OCI-LY1 (cell line): ENCODE data around the gene DUOXA1.

Experiments used
- H2AFZ ChIP-seq: fragments of 200-600 bp; sonication (generic), shearing (Covaris generic); 2 replicates; pipeline ENCODE4 v1.6.0; 2014; ENCODE audit warnings: antibody characterized with exemption, mild to moderate bottlenecking, low read length
- H3F3A ChIP-seq: fragments of 200-600 bp; sonication (generic), shearing (Covaris generic); 2 replicates; pipeline ENCODE4 v1.6.0; 2014; ENCODE audit warnings: mild to moderate bottlenecking, antibody characterized with exemption, low read length, moderate library complexity; ENCODE audit not compliant: insufficient read depth
- H3K27ac ChIP-seq: fragments of 200-600 bp; sonication (generic); 2 replicates; pipeline ENCODE4 v1.5.1; 2014; ENCODE audit warnings: low read length, mixed run types, mild to moderate bottlenecking, low read depth; ENCODE audit not compliant: poor library complexity, severe bottlenecking
- H3K27me3 ChIP-seq: fragments of 200-600 bp; sonication (generic); 2 replicates; pipeline ENCODE4 v1.6.0; 2014; ENCODE audit warnings: antibody characterized with exemption, mild to moderate bottlenecking, low read length, moderate library complexity; ENCODE audit not compliant: insufficient read depth
- H3K36me3 ChIP-seq: fragments of 200-600 bp; sonication (generic); 2 replicates; pipeline ENCODE4 v1.6.1; 2014; ENCODE audit warnings: mild to moderate bottlenecking, antibody characterized with exemption, low read length, moderate library complexity, mixed read lengths; ENCODE audit not compliant: insufficient read depth
- H3K4me1 ChIP-seq: fragments of 200-600 bp; sonication (generic); 2 replicates; pipeline ENCODE4 v1.5.1; 2014; ENCODE audit warnings: mild to moderate bottlenecking, low read length, moderate library complexity; ENCODE audit not compliant: insufficient read depth, severe bottlenecking
- H3K4me2 ChIP-seq: fragments of 200-600 bp; sonication (generic), shearing (Covaris generic); 2 replicates; pipeline ENCODE4 v1.6.1; 2014; ENCODE audit warnings: low read length
- H3K4me3 ChIP-seq: fragments of 200-600 bp; sonication (generic); 2 replicates; pipeline ENCODE4 v1.5.1; 2014; ENCODE audit warnings: low read length, low read depth, mild to moderate bottlenecking, mixed read lengths; ENCODE audit not compliant: poor library complexity, severe bottlenecking
- H3K79me2 ChIP-seq: fragments of 200-600 bp; shearing (Covaris generic); 2 replicates; pipeline ENCODE4 v1.6.1; 2016; ENCODE audit warnings: mixed run types, low read length, mixed read lengths; ENCODE audit not compliant: insufficient read depth
- H3K9ac ChIP-seq: fragments of 200-600 bp; sonication (generic), shearing (Covaris generic); 2 replicates; pipeline ENCODE4 v1.6.1; 2014; ENCODE audit warnings: mild to moderate bottlenecking, low read length, mixed read lengths
- H3K9me2 ChIP-seq: fragments of 200-600 bp; sonication (generic), shearing (Covaris generic); 2 replicates; pipeline ENCODE4 v1.6.1; 2014; ENCODE audit warnings: low read depth, mild to moderate bottlenecking, low read length, mixed read lengths
- H3K9me3 ChIP-seq: fragments of 200-600 bp; shearing (Covaris generic); 2 replicates; pipeline ENCODE4 v1.6.1; 2014; ENCODE audit warnings: low read length, mixed read lengths
- H4K20me1 ChIP-seq: fragments of 200-600 bp; sonication (generic), shearing (Covaris generic); 2 replicates; pipeline ENCODE4 v1.6.0; 2016; ENCODE audit warnings: mild to moderate bottlenecking, low read length; ENCODE audit not compliant: insufficient read depth
- EZH2 ChIP-seq: fragments of 200-600 bp; sonication (generic), shearing (Covaris generic); IDR thresholded peaks from 2 replicates; pipeline ENCODE4 v1.8.0; 2017; ENCODE audit warnings: borderline replicate concordance, mixed run types, mild to moderate bottlenecking, antibody characterized with exemption, low read length, moderate library complexity, mixed read lengths
- TF ChIP-seq, protein P1 (sequence below): fragments of 200-600 bp; sonication (generic), shearing (Covaris generic); IDR thresholded peaks from 2 replicates; pipeline ENCODE4 v1.5.1; 2017; ENCODE audit warnings: mild to moderate bottlenecking, antibody characterized with exemption, low read length, moderate library complexity, mixed read lengths

DUOXA1 gene

GRCh38 chr15:45129651-45130129 is at the start of gene DUOXA1, which contains the start of gene DUOX1:
TSS of gene DUOXA1 (minus strand) at chr15:45129879. CDS start at chr15:45123014, 6,865 bp downstream.
TSS of gene DUOX1 (plus strand) at chr15:45129994. CDS start at chr15:45131967, 1,973 bp downstream.
- H3K9me3 ChIP-seq, result no peaks in the 10 kb centered on the region
- no peaks in the 10 kb centered on the region for H3K36me3 ChIP-seq
- no peaks in the 10 kb centered on the region for H4K20me1 ChIP-seq
- no peak for TF ChIP-seq EZH2
- TF ChIP-seq, protein P1, sequence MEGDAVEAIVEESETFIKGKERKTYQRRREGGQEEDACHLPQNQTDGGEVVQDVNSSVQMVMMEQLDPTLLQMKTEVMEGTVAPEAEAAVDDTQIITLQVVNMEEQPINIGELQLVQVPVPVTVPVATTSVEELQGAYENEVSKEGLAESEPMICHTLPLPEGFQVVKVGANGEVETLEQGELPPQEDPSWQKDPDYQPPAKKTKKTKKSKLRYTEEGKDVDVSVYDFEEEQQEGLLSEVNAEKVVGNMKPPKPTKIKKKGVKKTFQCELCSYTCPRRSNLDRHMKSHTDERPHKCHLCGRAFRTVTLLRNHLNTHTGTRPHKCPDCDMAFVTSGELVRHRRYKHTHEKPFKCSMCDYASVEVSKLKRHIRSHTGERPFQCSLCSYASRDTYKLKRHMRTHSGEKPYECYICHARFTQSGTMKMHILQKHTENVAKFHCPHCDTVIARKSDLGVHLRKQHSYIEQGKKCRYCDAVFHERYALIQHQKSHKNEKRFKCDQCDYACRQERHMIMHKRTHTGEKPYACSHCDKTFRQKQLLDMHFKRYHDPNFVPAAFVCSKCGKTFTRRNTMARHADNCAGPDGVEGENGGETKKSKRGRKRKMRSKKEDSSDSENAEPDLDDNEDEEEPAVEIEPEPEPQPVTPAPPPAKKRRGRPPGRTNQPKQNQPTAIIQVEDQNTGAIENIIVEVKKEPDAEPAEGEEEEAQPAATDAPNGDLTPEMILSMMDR, result no peak
- H3K4me2 ChIP-seq, result no peak within 1 kb of the TSS
- H3K27me3 ChIP-seq, result peaks cover 2% of the 10 kb centered on the region; the same call in 1 of the 2 replicates
- H3K4me1 ChIP-seq, result no peaks in the 10 kb centered on the region
- no peak within 1 kb of the TSS for H3K27ac ChIP-seq
- H3K4me3 ChIP-seq, result no peak within 1 kb of the TSS
- H3K79me2 ChIP-seq, result no peaks in the 10 kb centered on the region
- no peaks in the 10 kb centered on the region for H3F3A ChIP-seq
- no peak within 1 kb of the TSS for H3K9ac ChIP-seq
- no peak within 1 kb of the TSS for H2AFZ ChIP-seq
- H3K9me2 ChIP-seq, result no peaks in the 10 kb centered on the region

GRCh38 chr15:45177285-45177684 is 47.6 kb upstream of the DUOXA1 start:
- no peaks in the 10 kb centered on the region for H3K4me1 ChIP-seq
- no peaks in the 10 kb centered on the region for H3K79me2 ChIP-seq
- no peak overlapping the region for H3K27ac ChIP-seq

DNA sequence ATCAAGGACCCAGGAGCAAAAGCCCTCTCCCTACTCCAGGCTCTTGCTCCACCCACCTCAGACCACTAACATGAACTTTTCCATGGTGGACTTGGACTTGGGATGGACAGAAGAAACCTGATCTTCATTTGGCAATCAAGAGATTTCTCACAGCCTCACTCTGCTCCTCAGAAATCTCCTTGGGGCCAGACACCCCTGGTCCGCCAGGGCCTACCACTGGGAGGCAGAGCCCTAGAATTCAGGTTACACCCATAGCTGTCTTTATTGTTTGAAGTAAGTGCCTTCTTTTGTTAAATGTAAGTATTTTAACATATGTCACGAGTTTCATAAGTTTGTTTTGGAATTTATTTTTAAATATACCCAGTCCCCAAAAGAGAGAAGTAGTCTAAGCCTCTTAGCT is 44.9 kb upstream of the DUOXA1 start:
- Histone ChIP-seq H3K4me1 (no peaks in the 10 kb centered on the region), H3K27me3 (0 out of 2 replicates have a peak, but pooled peaks cover 4% of the 10 kb centered on the region), H3K4me3 (no peak overlapping the region), H3K36me3 (no peaks in the 10 kb centered on the region), H3K4me2 (no peak overlapping the region), H3F3A (no peaks in the 10 kb centered on the region), H3K9ac (no peak overlapping the region), H4K20me1 (no peaks in the 10 kb centered on the region), H3K27ac (no peak overlapping the region), H3K9me2 (no peaks in the 10 kb centered on the region), H3K9me3 (no peaks in the 10 kb centered on the region), H3K79me2 (no peaks in the 10 kb centered on the region), H2AFZ (no peak overlapping the region)
- no peak for TF ChIP-seq EZH2
- TF ChIP-seq, protein P1, result no peak

More at GRCh38 chr15:45177285-45177684, 47.6 kb upstream of the DUOXA1 start:
- no peaks in the 10 kb centered on the region for H3F3A ChIP-seq
- H3K36me3 ChIP-seq, result no peaks in the 10 kb centered on the region
- no peak overlapping the region for H3K4me2 ChIP-seq
- no peaks in the 10 kb centered on the region for H4K20me1 ChIP-seq
- no peak overlapping the region for H3K4me3 ChIP-seq
- no peak overlapping the region for H3K9ac ChIP-seq
- 0 out of 2 replicates have a peak, but pooled peaks cover 4% of the 10 kb centered on the region for H3K27me3 ChIP-seq
- H3K9me3 ChIP-seq, result no peaks in the 10 kb centered on the region
- no peak overlapping the region for H2AFZ ChIP-seq
- no peak for TF ChIP-seq EZH2
- TF ChIP-seq, protein P1, result no peak
- no peaks in the 10 kb centered on the region for H3K9me2 ChIP-seq
